ENCODE results near the gene HSPB6. TPM values are rescaled to one million over a fixed set of nuclear protein-coding genes. Genes with fewer than 3 reads are reported as not detected.

HSPB6 gene
- total and polyA plus RNA-seq, 2 of the 8 experiments (the other 6 are each of a cell fraction or from before 2014, with no cell fraction given) = 0.91 TPM; not detected in 1

GRCh38 chr19:35793381-35794165, 36.7 kb upstream of the HSPB6 start:
- Histone ChIP-seq H3K79me2 (ENCODE audit: control insufficient read depth in 1 of 2, insufficient read depth in 2 of 2, low read length in 2 of 2) (no peaks in the 10 kb centered on the region), H3K4me1 (replicated peaks in 1 of 4; ENCODE audit: control insufficient read depth in 3 of 4, insufficient read depth in 4 of 4, low read length in 3 of 4) (peaks cover 0 to 16% (median 5%) of the 10 kb centered on the region in 4 experiments; a peak in 5 of 7 replicates), H4K20me1 (replicated peaks in 1 of 2; ENCODE audit: control insufficient read depth in 1 of 2, insufficient read depth in 2 of 2, low read length in 2 of 2) (peaks cover 2 to 3% of the 10 kb centered on the region in 2 experiments), H3K27ac (ENCODE audit: low read depth, low read length) (no peak overlapping the region), H2BK5ac (ENCODE audit: low read depth, low read length) (no peak overlapping the region), H3K79me1 (ENCODE audit: low read depth, low read length) (no peaks in the 10 kb centered on the region), H2BK12ac (ENCODE audit: low read depth, low read length) (no peak overlapping the region), H2BK120ac (replicated peaks; ENCODE audit: low read depth, low read length) (no peak overlapping the region), H3K27me3 (replicated peaks in 1 of 4; ENCODE audit: control insufficient read depth in 3 of 4, extremely low read depth in 1 of 4, insufficient read depth in 3 of 4, low read length in 3 of 4) (peaks cover 6 to 23% (median 20%) of the 10 kb centered on the region in 4 experiments), H4K5ac (ENCODE audit: insufficient read length, low read depth, low read length) (no peak overlapping the region), H3K4me2 (ENCODE audit: insufficient read depth in 1 of 2, low read depth in 2 of 2, low read length in 2 of 2) (no peak overlapping the region), H3K9ac (replicated peaks in 1 of 4; ENCODE audit: extremely low read depth in 1 of 4, low read depth in 3 of 4, low read length in 3 of 4) (no peak overlapping the region), H3K4ac (replicated peaks; ENCODE audit: insufficient read length, low read depth, low read length) (no peak overlapping the region), H3K36me3 (ENCODE audit: control insufficient read depth in 2 of 4, insufficient read depth in 4 of 4, low read length in 3 of 4) (no peaks in the 10 kb centered on the region), H2BK20ac (ENCODE audit: low read length) (no peak overlapping the region), H2AFZ (ENCODE audit: low read length) (no peak overlapping the region), H3K23ac (ENCODE audit: insufficient read length) (no peak overlapping the region), H3K9me3 (ENCODE audit: insufficient read depth in 2 of 2, low read depth in 1 of 2, low read length in 1 of 2) (no peaks in the 10 kb centered on the region), H3K56ac (replicated peaks; ENCODE audit: insufficient read length, low read depth, low read length) (no peak overlapping the region), H3K18ac (ENCODE audit: extremely low read depth, low read length) (no peak overlapping the region), H3K23me2 (ENCODE audit: low read depth, low read length) (peaks cover 11% of the 10 kb centered on the region; the same call in 1 of the 2 replicates), H3K4me3 (ENCODE audit: extremely low read depth in 1 of 4, insufficient read depth in 2 of 4, low read depth in 3 of 4, low read length in 4 of 4) (no peak overlapping the region), H4K8ac (ENCODE audit: extremely low read depth, insufficient read depth, low read length) (no peak overlapping the region), H4K91ac (replicated peaks; ENCODE audit: insufficient read length, low read length) (no peak overlapping the region), H3K14ac (ENCODE audit: insufficient read length) (no peak overlapping the region), H2AK5ac (ENCODE audit: low read depth, low read length) (no peak overlapping the region), H2BK15ac (ENCODE audit: low read length) (no peak overlapping the region)
- ChIA-PET CTCF (ENCODE audit: partially characterized antibody) (no interaction called here), POLR2A (ENCODE audit: partially characterized antibody) (no interaction called here)
- no peak for DNase-seq (ENCODE audit: low read depth in 1 of 2, low spot score in 2 of 2)
- FAIRE-seq = no peak
- WGBS, 2 experiments (ENCODE audit: extremely low coverage in 1 of 2, insufficient coverage in 1 of 2, insufficient read length in 1 of 2, insufficient replicate concordance in 2 of 2, low coverage in 1 of 2, low lambda C conversion rate in 2 of 2, missing lambda C conversion rate in 1 of 2) = 90% methylated on average over 7 of the region's 7 CpGs; no CpG with 5 or more reads in 1 of the 2 experiments
- TF ChIP-seq POLR2A (IDR thresholded peaks at IDR 0.05; ENCODE audit: control extremely low read depth in 1 of 2, low read depth in 2 of 2, low read length in 2 of 2) = no peak
- TF ChIP-seq FOSL1 (IDR thresholded peaks at IDR 0.05; ENCODE audit: insufficient read depth, low read depth, low read length) = no peak
- no peak for TF ChIP-seq SP1 (IDR thresholded peaks at IDR 0.05; ENCODE audit: low read depth, low read length)
- TF ChIP-seq SRF (IDR thresholded peaks at IDR 0.05; ENCODE audit: low read depth, low read length) = no peak
- no peak for TF ChIP-seq CEBPB (IDR thresholded peaks at IDR 0.05; ENCODE audit: low read depth, low read length)
- TF ChIP-seq GABPA (IDR thresholded peaks at IDR 0.05; ENCODE audit: borderline replicate concordance, insufficient read depth, low read length) = no peak
- no peak for TF ChIP-seq NRF1 (IDR thresholded peaks at IDR 0.05; ENCODE audit: low read depth, low read length)
- TF ChIP-seq ZNF274 (IDR thresholded peaks at IDR 0.05; ENCODE audit: borderline replicate concordance, extremely low read depth, low read length) = no peak
- TF ChIP-seq GTF2F1 (IDR thresholded peaks at IDR 0.05; ENCODE audit: borderline replicate concordance, low read depth, low read length) = no peak
- no peak for TF ChIP-seq USF2 (IDR thresholded peaks at IDR 0.05; ENCODE audit: low read length)
- no peak for TF ChIP-seq MAFK (IDR thresholded peaks at IDR 0.05; ENCODE audit: low read depth, low read length)
- TF ChIP-seq JUN (IDR thresholded peaks at IDR 0.05; ENCODE audit: low read depth, low read length) = no peak
- no peak for TF ChIP-seq RBBP5 (IDR thresholded peaks at IDR 0.05; ENCODE audit: borderline replicate concordance, low read depth, low read length)

All from H1 (cell line).